HepG2 (cell line): ENCODE measurements around the gene CEBPG. TPM values are rescaled to one million over a fixed set of nuclear protein-coding genes. Genes with fewer than 3 reads are reported as not detected.

Source experiments
- BCL6 ChIP-seq: IDR thresholded peaks from 2 replicates; pipeline ENCODE4 v1.6.1; 2016; ENCODE audit warnings: missing genetic modification reagents, missing compliant biosample characterization
- IRX3 ChIP-seq: sonication (generic); formaldehyde crosslinking; IDR thresholded peaks from 2 replicates; pipeline ENCODE4 v1.8.1; 2023; ENCODE audit warnings: mild to moderate bottlenecking, low read depth, missing genetic modification reagents, borderline replicate concordance
- NR3C1 ChIP-seq: sonication (generic); formaldehyde crosslinking; IDR thresholded peaks from 2 replicates; pipeline ENCODE4 v1.4.0; 2020; ENCODE audit warnings: missing genetic modification reagents
- POGZ ChIP-seq: sonication (generic); formaldehyde crosslinking; IDR thresholded peaks from 2 replicates; pipeline ENCODE4 v1.4.0; 2020; ENCODE audit warnings: mild to moderate bottlenecking, missing genetic modification reagents
- REPIN1 ChIP-seq: sonication (generic); formaldehyde crosslinking; IDR thresholded peaks from 2 replicates; pipeline ENCODE4 v1.8.0; 2022; ENCODE audit warnings: missing genetic modification reagents, low read depth, mild to moderate bottlenecking, borderline replicate concordance
- SNAI1 ChIP-seq: sonication (generic); formaldehyde crosslinking; IDR thresholded peaks from 2 replicates; pipeline ENCODE4 v1.5.0; 2020; ENCODE audit warnings: mild to moderate bottlenecking, missing genetic modification reagents, borderline replicate concordance
- SP5 ChIP-seq: IDR thresholded peaks from 2 replicates; pipeline ENCODE4 v1.6.1; 2016; ENCODE audit warnings: low read depth, borderline replicate concordance
- THYN1 ChIP-seq: sonication (generic); formaldehyde crosslinking; IDR thresholded peaks from 2 replicates; pipeline ENCODE4 v1.8.1; 2023; ENCODE audit warnings: low read depth, mild to moderate bottlenecking, moderate library complexity, missing genetic modification reagents, borderline replicate concordance
- ZNF260 ChIP-seq: sonication (generic); formaldehyde crosslinking; IDR thresholded peaks from 2 replicates; pipeline ENCODE4 v1.4.0; 2020; ENCODE audit warnings: missing genetic modification reagents, low read depth, mild to moderate bottlenecking, borderline replicate concordance
- polyA plus RNA-seq, 8 experiments: library from polyadenylated mRNA; depleted of rRNA in 3 of 8; stranded (reverse) in 7 of 8; unstranded in 1 of 8; fragments of >200 nt; fragmentation: Illumina TruSeq in 4 of 8; extraction: Trizol in 4 of 8; gene quantifications; 2 replicates each; pipeline versions ENCODE4 v1.2.1 to v1.2.3, GENCODE V29; 2011 to 2016; ENCODE audit warnings: low read depth in 4 of 8, missing spikeins in 1 of 8, mixed read lengths in 1 of 8; ENCODE audit not compliant: insufficient read depth in 1 of 8
- total RNA-seq, 5 experiments: library from RNA; depleted of rRNA; stranded (reverse); fragments of >200 nt; fragmentation: Illumina TruSeq; extraction: Trizol; gene quantifications; 2 replicates each; pipeline ENCODE4 v1.2.3, GENCODE V29; 2016; ENCODE audit warnings: low read depth in 1 of 5
- TF ChIP-seq, protein P1 (sequence below): sonication (generic); formaldehyde crosslinking; IDR thresholded peaks from 2 replicates; pipeline ENCODE4 v1.4.0; 2020; ENCODE audit warnings: missing genetic modification reagents, borderline replicate concordance
- TF ChIP-seq, protein P2 (sequence below): sonication (generic); formaldehyde crosslinking; IDR thresholded peaks from 2 replicates; pipeline ENCODE4 v1.4.0; 2020; ENCODE audit warnings: mild to moderate bottlenecking, missing genetic modification reagents
- TF ChIP-seq, protein P3 (sequence below): sonication (generic); formaldehyde crosslinking; IDR thresholded peaks from 2 replicates; pipeline ENCODE4 v1.5.1; 2020; ENCODE audit warnings: missing genetic modification reagents, mild to moderate bottlenecking, borderline replicate concordance
- TF ChIP-seq, protein P4 (sequence below): sonication (generic); formaldehyde crosslinking; IDR thresholded peaks from 2 replicates; pipeline ENCODE4 v1.9.0; 2022; ENCODE audit warnings: low read depth, missing genetic modification reagents
- TF ChIP-seq, protein P5 (sequence below): sonication (generic); formaldehyde crosslinking; IDR thresholded peaks from 2 replicates; pipeline ENCODE4 v1.4.0; 2020; ENCODE audit warnings: low read depth, missing genetic modification reagents

Gene CEBPG
- total and polyA plus RNA-seq, 2 of the 13 experiments (the other 11 are each of a cell fraction or from before 2014, with no cell fraction given) = 25.7 to 34.3 TPM

DNA sequence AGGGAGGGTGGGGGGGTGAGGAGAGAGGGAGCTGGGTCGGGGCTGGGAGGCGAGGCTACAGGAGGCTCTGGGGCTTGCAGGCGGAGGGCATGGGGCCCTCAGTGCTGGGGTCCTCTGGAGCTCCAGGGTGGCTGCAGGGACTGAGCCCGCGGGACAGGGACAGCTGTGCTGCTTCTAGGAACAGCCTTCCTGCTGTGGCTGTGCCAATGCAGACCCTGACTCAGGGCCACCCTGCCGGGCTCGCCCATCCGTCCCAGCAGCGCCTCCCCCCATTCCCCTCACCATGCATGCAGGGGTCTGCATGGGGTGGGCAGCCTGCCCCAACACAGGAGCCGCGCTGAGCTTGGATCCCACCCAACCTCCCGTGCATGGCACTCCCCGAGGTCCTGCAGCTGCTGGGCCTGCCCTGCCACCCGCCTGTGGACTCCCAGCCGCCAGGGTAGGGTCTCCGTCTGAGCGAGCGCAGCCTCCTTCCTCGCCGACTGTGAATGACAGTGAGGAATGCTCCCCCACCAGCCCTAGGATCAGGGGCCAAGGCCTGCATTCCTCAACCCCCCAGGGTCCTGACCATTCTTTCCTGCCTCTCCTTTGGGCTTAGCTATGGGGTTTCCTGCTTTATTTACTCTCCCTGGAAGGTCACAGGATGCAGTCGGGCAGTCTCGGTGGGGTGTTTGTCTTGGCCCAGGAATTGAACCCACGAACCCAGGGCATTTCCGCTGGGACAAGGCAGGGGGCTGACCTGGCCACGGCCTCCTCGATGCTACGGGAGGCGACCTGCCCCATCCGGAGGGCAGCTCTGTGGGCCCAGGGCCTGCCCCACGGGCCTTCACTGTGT is 23.4 kb downstream of the CEBPG start (continued):
- TF ChIP-seq, protein P1, sequence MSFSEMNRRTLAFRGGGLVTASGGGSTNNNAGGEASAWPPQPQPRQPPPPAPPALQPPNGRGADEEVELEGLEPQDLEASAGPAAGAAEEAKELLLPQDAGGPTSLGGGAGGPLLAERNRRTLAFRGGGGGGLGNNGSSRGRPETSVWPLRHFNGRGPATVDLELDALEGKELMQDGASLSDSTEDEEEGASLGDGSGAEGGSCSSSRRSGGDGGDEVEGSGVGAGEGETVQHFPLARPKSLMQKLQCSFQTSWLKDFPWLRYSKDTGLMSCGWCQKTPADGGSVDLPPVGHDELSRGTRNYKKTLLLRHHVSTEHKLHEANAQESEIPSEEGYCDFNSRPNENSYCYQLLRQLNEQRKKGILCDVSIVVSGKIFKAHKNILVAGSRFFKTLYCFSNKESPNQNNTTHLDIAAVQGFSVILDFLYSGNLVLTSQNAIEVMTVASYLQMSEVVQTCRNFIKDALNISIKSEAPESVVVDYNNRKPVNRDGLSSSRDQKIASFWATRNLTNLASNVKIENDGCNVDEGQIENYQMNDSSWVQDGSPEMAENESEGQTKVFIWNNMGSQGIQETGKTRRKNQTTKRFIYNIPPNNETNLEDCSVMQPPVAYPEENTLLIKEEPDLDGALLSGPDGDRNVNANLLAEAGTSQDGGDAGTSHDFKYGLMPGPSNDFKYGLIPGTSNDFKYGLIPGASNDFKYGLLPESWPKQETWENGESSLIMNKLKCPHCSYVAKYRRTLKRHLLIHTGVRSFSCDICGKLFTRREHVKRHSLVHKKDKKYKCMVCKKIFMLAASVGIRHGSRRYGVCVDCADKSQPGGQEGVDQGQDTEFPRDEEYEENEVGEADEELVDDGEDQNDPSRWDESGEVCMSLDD (CRISPR knock-in tag) = peak; percentile 91
- TF ChIP-seq IRX3 (CRISPR knock-in tag) = no peak
- peak; percentile 87 for TF ChIP-seq POGZ (CRISPR knock-in tag)
- TF ChIP-seq NR3C1 (CRISPR knock-in tag) = no peak
- no peak for TF ChIP-seq THYN1
- TF ChIP-seq, protein P2, sequence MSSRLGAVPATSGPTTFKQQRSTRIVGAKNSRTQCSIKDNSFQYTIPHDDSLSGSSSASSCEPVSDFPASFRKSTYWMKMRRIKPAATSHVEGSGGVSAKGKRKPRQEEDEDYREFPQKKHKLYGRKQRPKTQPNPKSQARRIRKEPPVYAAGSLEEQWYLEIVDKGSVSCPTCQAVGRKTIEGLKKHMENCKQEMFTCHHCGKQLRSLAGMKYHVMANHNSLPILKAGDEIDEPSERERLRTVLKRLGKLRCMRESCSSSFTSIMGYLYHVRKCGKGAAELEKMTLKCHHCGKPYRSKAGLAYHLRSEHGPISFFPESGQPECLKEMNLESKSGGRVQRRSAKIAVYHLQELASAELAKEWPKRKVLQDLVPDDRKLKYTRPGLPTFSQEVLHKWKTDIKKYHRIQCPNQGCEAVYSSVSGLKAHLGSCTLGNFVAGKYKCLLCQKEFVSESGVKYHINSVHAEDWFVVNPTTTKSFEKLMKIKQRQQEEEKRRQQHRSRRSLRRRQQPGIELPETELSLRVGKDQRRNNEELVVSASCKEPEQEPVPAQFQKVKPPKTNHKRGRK (CRISPR knock-in tag) = no peak
- peak; percentile 77 for TF ChIP-seq REPIN1 (CRISPR knock-in tag)
- TF ChIP-seq SP5 (CRISPR knock-in tag) = peak; percentile 91
- TF ChIP-seq, protein P3, sequence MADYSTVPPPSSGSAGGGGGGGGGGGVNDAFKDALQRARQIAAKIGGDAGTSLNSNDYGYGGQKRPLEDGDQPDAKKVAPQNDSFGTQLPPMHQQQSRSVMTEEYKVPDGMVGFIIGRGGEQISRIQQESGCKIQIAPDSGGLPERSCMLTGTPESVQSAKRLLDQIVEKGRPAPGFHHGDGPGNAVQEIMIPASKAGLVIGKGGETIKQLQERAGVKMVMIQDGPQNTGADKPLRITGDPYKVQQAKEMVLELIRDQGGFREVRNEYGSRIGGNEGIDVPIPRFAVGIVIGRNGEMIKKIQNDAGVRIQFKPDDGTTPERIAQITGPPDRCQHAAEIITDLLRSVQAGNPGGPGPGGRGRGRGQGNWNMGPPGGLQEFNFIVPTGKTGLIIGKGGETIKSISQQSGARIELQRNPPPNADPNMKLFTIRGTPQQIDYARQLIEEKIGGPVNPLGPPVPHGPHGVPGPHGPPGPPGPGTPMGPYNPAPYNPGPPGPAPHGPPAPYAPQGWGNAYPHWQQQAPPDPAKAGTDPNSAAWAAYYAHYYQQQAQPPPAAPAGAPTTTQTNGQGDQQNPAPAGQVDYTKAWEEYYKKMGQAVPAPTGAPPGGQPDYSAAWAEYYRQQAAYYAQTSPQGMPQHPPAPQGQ = no peak
- TF ChIP-seq BCL6 (CRISPR knock-in tag) = peak; percentile 100
- peak; percentile 90; the same call in 1 of the 2 replicates for TF ChIP-seq SNAI1 (CRISPR knock-in tag)
- TF ChIP-seq ZNF260 (CRISPR knock-in tag) = no peak
- TF ChIP-seq, protein P4, sequence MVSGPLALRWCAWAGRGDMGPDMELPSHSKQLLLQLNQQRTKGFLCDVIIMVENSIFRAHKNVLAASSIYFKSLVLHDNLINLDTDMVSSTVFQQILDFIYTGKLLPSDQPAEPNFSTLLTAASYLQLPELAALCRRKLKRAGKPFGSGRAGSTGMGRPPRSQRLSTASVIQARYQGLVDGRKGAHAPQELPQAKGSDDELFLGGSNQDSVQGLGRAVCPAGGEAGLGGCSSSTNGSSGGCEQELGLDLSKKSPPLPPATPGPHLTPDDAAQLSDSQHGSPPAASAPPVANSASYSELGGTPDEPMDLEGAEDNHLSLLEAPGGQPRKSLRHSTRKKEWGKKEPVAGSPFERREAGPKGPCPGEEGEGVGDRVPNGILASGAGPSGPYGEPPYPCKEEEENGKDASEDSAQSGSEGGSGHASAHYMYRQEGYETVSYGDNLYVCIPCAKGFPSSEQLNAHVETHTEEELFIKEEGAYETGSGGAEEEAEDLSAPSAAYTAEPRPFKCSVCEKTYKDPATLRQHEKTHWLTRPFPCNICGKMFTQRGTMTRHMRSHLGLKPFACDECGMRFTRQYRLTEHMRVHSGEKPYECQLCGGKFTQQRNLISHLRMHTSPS = peak; percentile 95
- TF ChIP-seq, protein P5, sequence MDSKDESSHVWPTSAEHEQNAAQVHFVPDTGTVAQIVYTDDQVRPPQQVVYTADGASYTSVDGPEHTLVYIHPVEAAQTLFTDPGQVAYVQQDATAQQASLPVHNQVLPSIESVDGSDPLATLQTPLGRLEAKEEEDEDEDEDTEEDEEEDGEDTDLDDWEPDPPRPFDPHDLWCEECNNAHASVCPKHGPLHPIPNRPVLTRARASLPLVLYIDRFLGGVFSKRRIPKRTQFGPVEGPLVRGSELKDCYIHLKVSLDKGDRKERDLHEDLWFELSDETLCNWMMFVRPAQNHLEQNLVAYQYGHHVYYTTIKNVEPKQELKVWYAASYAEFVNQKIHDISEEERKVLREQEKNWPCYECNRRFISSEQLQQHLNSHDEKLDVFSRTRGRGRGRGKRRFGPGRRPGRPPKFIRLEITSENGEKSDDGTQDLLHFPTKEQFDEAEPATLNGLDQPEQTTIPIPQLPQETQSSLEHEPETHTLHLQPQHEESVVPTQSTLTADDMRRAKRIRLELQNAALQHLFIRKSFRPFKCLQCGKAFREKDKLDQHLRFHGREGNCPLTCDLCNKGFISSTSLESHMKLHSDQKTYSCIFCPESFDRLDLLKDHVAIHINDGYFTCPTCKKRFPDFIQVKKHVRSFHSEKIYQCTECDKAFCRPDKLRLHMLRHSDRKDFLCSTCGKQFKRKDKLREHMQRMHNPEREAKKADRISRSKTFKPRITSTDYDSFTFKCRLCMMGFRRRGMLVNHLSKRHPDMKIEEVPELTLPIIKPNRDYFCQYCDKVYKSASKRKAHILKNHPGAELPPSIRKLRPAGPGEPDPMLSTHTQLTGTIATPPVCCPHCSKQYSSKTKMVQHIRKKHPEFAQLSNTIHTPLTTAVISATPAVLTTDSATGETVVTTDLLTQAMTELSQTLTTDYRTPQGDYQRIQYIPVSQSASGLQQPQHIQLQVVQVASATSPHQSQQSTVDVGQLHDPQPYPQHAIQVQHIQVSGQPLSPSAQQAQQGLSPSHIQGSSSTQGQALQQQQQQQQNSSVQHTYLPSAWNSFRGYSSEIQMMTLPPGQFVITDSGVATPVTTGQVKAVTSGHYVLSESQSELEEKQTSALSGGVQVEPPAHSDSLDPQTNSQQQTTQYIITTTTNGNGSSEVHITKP = peak; percentile 76
